Measurements from ENCODE around the gene KPTN.

Gene KPTN

GRCh38 chr19:47469363-47469700 lies 14.7 kb downstream of the KPTN start:
- no peak for TF ChIP-seq CTCF (IDR thresholded peaks at IDR 0.05; ENCODE audit: low read depth, low read length, missing control alignments)
- H3K4me3 ChIP-seq (replicated peaks; ENCODE audit: low read depth, low read length) = no peak overlapping the region
- no peak for DNase-seq (ENCODE audit: extremely low read depth, low read depth)

GRCh38 chr19:47467914-47468313 lies 16.1 kb downstream of the KPTN start:
- no peak for TF ChIP-seq CTCF (IDR thresholded peaks at IDR 0.05; ENCODE audit: low read depth, low read length, missing control alignments)
- H3K4me3 ChIP-seq (replicated peaks; ENCODE audit: low read depth, low read length) = no peak overlapping the region
- DNase-seq (ENCODE audit: extremely low read depth, low read depth) = no peak

GRCh38 chr19:47465957-47466356 lies 18.1 kb downstream of the KPTN start:
- H3K4me3 ChIP-seq (replicated peaks; ENCODE audit: low read depth, low read length) = no peak overlapping the region
- no peak for TF ChIP-seq CTCF (IDR thresholded peaks at IDR 0.05; ENCODE audit: low read depth, low read length, missing control alignments)
- no peak for DNase-seq (ENCODE audit: extremely low read depth, low read depth)

- DNase-seq (ENCODE audit: extremely low read depth, low read depth) = no peak
- no peak overlapping the region for H3K4me3 ChIP-seq (replicated peaks; ENCODE audit: low read depth, low read length)
- TF ChIP-seq CTCF (IDR thresholded peaks at IDR 0.05; ENCODE audit: low read depth, low read length, missing control alignments) = no peak
Observed at GRCh38 chr19:47464675-47465419, 19.2 kb downstream of the KPTN start.

GRCh38 chr19:47461876-47462275 lies 22.1 kb downstream of the KPTN start:
- no peak for TF ChIP-seq CTCF (IDR thresholded peaks at IDR 0.05; ENCODE audit: low read depth, low read length, missing control alignments)
- DNase-seq (ENCODE audit: extremely low read depth, low read depth) = no peak
- no peak overlapping the region for H3K4me3 ChIP-seq (replicated peaks; ENCODE audit: low read depth, low read length)

GRCh38 chr19:47459477-47459876 lies 24.5 kb downstream of the KPTN start:
- no peak overlapping the region for H3K4me3 ChIP-seq (replicated peaks; ENCODE audit: low read depth, low read length)
- no peak for TF ChIP-seq CTCF (IDR thresholded peaks at IDR 0.05; ENCODE audit: low read depth, low read length, missing control alignments)
- DNase-seq (ENCODE audit: extremely low read depth, low read depth) = no peak

- TF ChIP-seq CTCF (IDR thresholded peaks at IDR 0.05; ENCODE audit: low read depth, low read length, missing control alignments) = no peak
Observed at GRCh38 chr19:47458672-47459071, 25.3 kb downstream of the KPTN start.

More at GRCh38 chr19:47458672-47459071, 25.3 kb downstream of the KPTN start:
- DNase-seq (ENCODE audit: extremely low read depth, low read depth) = no peak
- H3K4me3 ChIP-seq (replicated peaks; ENCODE audit: low read depth, low read length) = no peak overlapping the region
